HCT116 (cell line): ENCODE data around the gene PFKFB3. TPM values are rescaled to one million over a fixed set of nuclear protein-coding genes. Genes with fewer than 3 reads are reported as not detected.

ENCODE experiments used
- ATAC-seq: fragments of 200-7000 bp; cut with Tn5 transposase; 2 replicates; pipeline ENCODE4 v1.9.1; 2020; ENCODE audit warnings: mild to moderate bottlenecking, moderate library complexity
- BruUV-seq: library from RNA; stranded (reverse); fragments of 400-500 nt; replicated peaks from 2 replicates; lab custom pipeline; 2021; lab: Mats Ljungman, UMichigan
- CTCF ChIA-PET: fragments of 300-600 bp; sonication (Branson Sonifier 250); formaldehyde crosslinking; loops from one replicate; lab custom pipeline; 2021; ENCODE audit warnings: antibody characterized with exemption; lab: Charles Lee
- POLR2A ChIA-PET: fragments of 300-600, 350-600 bp; sonication (Branson Sonifier 250); formaldehyde crosslinking; loops from one replicate; lab custom pipeline; 2021; ENCODE audit warnings: antibody characterized with exemption; lab: Charles Lee
- RAD21 ChIA-PET, 2 experiments: fragments of 300-600 bp; sonication (Branson Sonifier 250); formaldehyde crosslinking; loops; one replicate each; lab custom pipeline; 2023; ENCODE audit warnings: low total read pairs in 2 of 2; ENCODE audit not compliant: uncharacterized antibody in 2 of 2, unreplicated experiment in 2 of 2, low non-redundant PET in 1 of 2; lab: Charles Lee
- DNase-seq: peaks from one replicate; pipeline ENCODE4 v3.0.0-alpha.2; 2010; ENCODE audit warnings: low read depth, low spot score
- H2AFZ ChIP-seq: fragments of 200-600 bp; shearing (Covaris generic), sonication (generic); 2 replicates; pipeline ENCODE4 v1.6.1; 2017; ENCODE audit warnings: low read depth, mixed run types, mixed read lengths, antibody characterized with exemption, low read length; ENCODE audit not compliant: poor library complexity, severe bottlenecking
- H3K27ac ChIP-seq: 2 replicates; pipeline ENCODE4 v1.5.1; 2012; ENCODE audit warnings: low read depth, low read length
- H3K27me3 ChIP-seq: fragments of 200-600 bp; sonication (generic); 2 replicates; pipeline ENCODE4 v1.6.1; 2016; ENCODE audit warnings: mixed run types, low read length, mixed read lengths; ENCODE audit not compliant: insufficient read depth
- H3K36me3 ChIP-seq, 2 experiments: fragments of 200-500 bp in 1 of 2; fragments of 200-600 bp in 1 of 2; sonication (Bioruptor generic) in 1 of 2; sonication (generic) in 1 of 2; 2 replicates each; pipeline versions ENCODE4 v1.5.1 to v1.6.1; 2014 to 2016; ENCODE audit warnings: low read length in 2 of 2, inconsistent platforms in 1 of 2, mixed read lengths in 1 of 2, mixed run types in 1 of 2; ENCODE audit not compliant: insufficient read depth in 2 of 2, control insufficient read depth in 1 of 2
- H3K4me1 ChIP-seq, 2 experiments: fragments of 200-600 bp in 1 of 2; sonication (generic) in 1 of 2; 2 replicates each; pipeline versions ENCODE4 v1.5.1 to v1.6.1; 2012 to 2017; ENCODE audit warnings: low read length in 2 of 2, inconsistent platforms in 1 of 2, mild to moderate bottlenecking in 1 of 2, mixed read lengths in 1 of 2, mixed run types in 1 of 2, moderate library complexity in 1 of 2; ENCODE audit not compliant: insufficient read depth in 2 of 2, control insufficient read depth in 1 of 2
- H3K4me2 ChIP-seq: fragments of 200-600 bp; sonication (generic); 2 replicates; pipeline ENCODE4 v1.6.1; 2017; ENCODE audit warnings: mixed run types, low read length, mixed read lengths
- H3K4me3 ChIP-seq, 2 experiments: fragments of 200-600 bp in 1 of 2; sonication (generic) in 1 of 2; replicated peaks in 1 of 2; 2 replicates each; pipeline ENCODE4 v1.5.1; 2011 to 2016; ENCODE audit warnings: low read length in 2 of 2, control low read depth in 1 of 2, low read depth in 1 of 2, mild to moderate bottlenecking in 1 of 2, mixed read lengths in 1 of 2, mixed run types in 1 of 2
- H3K79me2 ChIP-seq: fragments of 200-600 bp; sonication (generic); 2 replicates; pipeline ENCODE4 v1.6.1; 2017; ENCODE audit warnings: mild to moderate bottlenecking, mixed run types, low read length, moderate library complexity, mixed read lengths; ENCODE audit not compliant: insufficient read depth
- H3K9ac ChIP-seq: fragments of 200-600 bp; sonication (generic); 2 replicates; pipeline ENCODE4 v1.6.1; 2016; ENCODE audit warnings: low read length, mixed read lengths
- H3K9me2 ChIP-seq: fragments of 200-600 bp; sonication (generic), shearing (Covaris generic); 2 replicates; pipeline ENCODE4 v1.6.1; 2017; ENCODE audit warnings: mixed run types, mild to moderate bottlenecking, moderate library complexity; ENCODE audit not compliant: insufficient read depth
- H3K9me3 ChIP-seq, 2 experiments: fragments of 200-500 bp in 1 of 2; fragments of 200-600 bp in 1 of 2; sonication (Bioruptor generic) in 1 of 2; sonication (generic) in 1 of 2; 2 replicates each; pipeline ENCODE4 v1.6.1; 2014 to 2017; ENCODE audit warnings: low read length in 2 of 2, mixed read lengths in 2 of 2, inconsistent platforms in 1 of 2, low read depth in 1 of 2, mild to moderate bottlenecking in 1 of 2, mixed run types in 1 of 2, moderate library complexity in 1 of 2; ENCODE audit not compliant: control insufficient read depth in 1 of 2, insufficient read depth in 1 of 2
- H4K20me1 ChIP-seq: fragments of 200-600 bp; sonication (generic), shearing (Covaris generic); 2 replicates; pipeline ENCODE4 v1.6.1; 2017; ENCODE audit warnings: mixed run types, mild to moderate bottlenecking, moderate library complexity; ENCODE audit not compliant: insufficient read depth
- CEBPB ChIP-seq: IDR thresholded peaks from 2 replicates; pipeline ENCODE4 v1.6.1; 2012; ENCODE audit warnings: low read depth
- EGR1 ChIP-seq: IDR thresholded peaks from 2 replicates; pipeline ENCODE4 v1.6.1; 2012; ENCODE audit warnings: low read depth
- ELF1 ChIP-seq: IDR thresholded peaks from 2 replicates; pipeline ENCODE4 v1.6.1; 2012; ENCODE audit warnings: low read depth, borderline replicate concordance
- EZH2 ChIP-seq: fragments of 200-600 bp; sonication (generic); IDR thresholded peaks from 2 replicates; pipeline ENCODE4 v1.6.1; 2017; ENCODE audit warnings: antibody characterized with exemption, mixed run types
- EZH2phosphoT487 ChIP-seq: fragments of 200-600 bp; IDR thresholded peaks from 2 replicates; pipeline ENCODE4 v1.6.1; 2018; ENCODE audit warnings: antibody characterized with exemption, borderline replicate concordance
- FOSL1 ChIP-seq: IDR thresholded peaks from 2 replicates; pipeline ENCODE4 v1.6.1; 2012; ENCODE audit warnings: low read depth
- JUND ChIP-seq: IDR thresholded peaks from 2 replicates; pipeline ENCODE4 v1.6.1; 2012
- POLR2A ChIP-seq: IDR thresholded peaks from 2 replicates; pipeline ENCODE4 v1.7.0; 2011; ENCODE audit warnings: borderline replicate concordance; ENCODE audit not compliant: insufficient read depth, insufficient read length; ENCODE audit errors: extremely low read depth
- POLR2AphosphoS5 ChIP-seq: IDR thresholded peaks from 2 replicates; pipeline ENCODE4 v1.6.1; 2011; ENCODE audit warnings: mild to moderate bottlenecking, low read depth, low read length, moderate library complexity
- RAD21 ChIP-seq: IDR thresholded peaks from 2 replicates; pipeline ENCODE4 v1.6.1; 2012; ENCODE audit warnings: low read depth, mild to moderate bottlenecking
- SIN3A ChIP-seq: IDR thresholded peaks from 2 replicates; pipeline ENCODE4 v1.6.1; 2012; ENCODE audit warnings: low read depth
- SP1 ChIP-seq: IDR thresholded peaks from 2 replicates; pipeline ENCODE4 v1.6.1; 2012; ENCODE audit warnings: low read depth
- SRF ChIP-seq: IDR thresholded peaks from 2 replicates; pipeline ENCODE4 v1.6.1; 2012; ENCODE audit warnings: low read depth
- TCF7L2 ChIP-seq: IDR thresholded peaks from 2 replicates; pipeline ENCODE4 v1.7.0; 2011; ENCODE audit warnings: borderline replicate concordance, inconsistent platforms; ENCODE audit not compliant: insufficient read depth, insufficient read length; ENCODE audit errors: extremely low read depth
- ZFX ChIP-seq: fragments of 450-650 bp; IDR thresholded peaks from 2 replicates; pipeline ENCODE4 v1.6.1; 2017
- intact Hi-C: fragments of 100-400 bp; cut with micrococcal nuclease; formaldehyde crosslinking; loops from 2 replicates; pipeline ENCODE4 v1.10.0; 2022
- total RNA-seq: library from RNA; stranded (reverse); gene quantifications from one replicate; pipeline ENCODE4 v1.2.1, GENCODE V29; 2021; ENCODE audit not compliant: unreplicated experiment
- TF ChIP-seq, protein P1 (sequence below): IDR thresholded peaks from 2 replicates; pipeline ENCODE4 v1.6.1; 2012
- TF ChIP-seq, protein P2 (sequence below): IDR thresholded peaks from 2 replicates; pipeline ENCODE4 v1.6.1; 2011; ENCODE audit warnings: mild to moderate bottlenecking, low read length, moderate library complexity; ENCODE audit not compliant: insufficient replicate concordance; ENCODE audit errors: extremely low read depth
- TF ChIP-seq, protein P3 (sequence below): IDR thresholded peaks from 2 replicates; pipeline ENCODE4 v1.6.1; 2012

PFKFB3 gene
- total RNA-seq, 1 experiment from 2014 or later: 50.8 TPM

DNA sequence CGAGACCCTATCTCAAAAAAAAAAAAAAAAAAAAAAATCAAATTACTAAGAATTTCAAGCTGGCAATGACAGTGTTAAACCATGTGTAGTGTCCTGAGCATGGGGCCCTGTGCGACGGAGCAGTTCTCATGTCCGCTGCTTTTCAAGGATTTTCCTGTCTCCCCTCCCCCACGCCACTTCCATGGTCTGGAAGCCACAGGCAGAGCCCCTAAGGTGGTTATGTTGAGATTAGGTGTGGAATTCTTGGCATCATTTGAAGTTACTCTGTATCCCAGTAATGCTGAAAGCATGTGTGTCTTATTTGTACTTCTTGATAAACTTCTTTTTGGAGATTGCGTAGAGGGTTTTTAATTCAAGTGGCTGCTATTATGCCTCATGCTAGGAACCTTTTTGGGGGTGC, 65.2 kb downstream of the PFKFB3 start:
- no peaks in the 10 kb centered on the region for H3K9me2 ChIP-seq
- H3K27me3 ChIP-seq: no peaks in the 10 kb centered on the region
- no peaks in the 10 kb centered on the region for H3K79me2 ChIP-seq
- ATAC-seq (no peak), DNase-seq (no peak)
- intact Hi-C loops: no loop called here
- ChIA-PET RAD21 (no interaction called here), CTCF (no interaction called here), POLR2A (no interaction called here)
- H2AFZ ChIP-seq: no peak overlapping the region
- H3K9me3 ChIP-seq: no peaks in the 10 kb centered on the region
- H3K36me3 ChIP-seq: no peaks in the 10 kb centered on the region
- no peaks in the 10 kb centered on the region for H3K4me1 ChIP-seq
- no peak for TF ChIP-seq EZH2phosphoT487
- TF ChIP-seq, protein P1, sequence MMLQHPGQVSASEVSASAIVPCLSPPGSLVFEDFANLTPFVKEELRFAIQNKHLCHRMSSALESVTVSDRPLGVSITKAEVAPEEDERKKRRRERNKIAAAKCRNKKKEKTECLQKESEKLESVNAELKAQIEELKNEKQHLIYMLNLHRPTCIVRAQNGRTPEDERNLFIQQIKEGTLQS: no peak
- TF ChIP-seq ZFX: no peak
- no peak for TF ChIP-seq ELF1
- no peak for TF ChIP-seq TCF7L2
- no peak for TF ChIP-seq EGR1
- TF ChIP-seq SRF: no peak
- H4K20me1 ChIP-seq: no peaks in the 10 kb centered on the region
- H3K4me2 ChIP-seq: no peak overlapping the region
- no peak overlapping the region for H3K4me3 ChIP-seq
- no TSS peak for BruUV-seq
- no peak overlapping the region for H3K27ac ChIP-seq
- H3K9ac ChIP-seq: no peak overlapping the region

DNA sequence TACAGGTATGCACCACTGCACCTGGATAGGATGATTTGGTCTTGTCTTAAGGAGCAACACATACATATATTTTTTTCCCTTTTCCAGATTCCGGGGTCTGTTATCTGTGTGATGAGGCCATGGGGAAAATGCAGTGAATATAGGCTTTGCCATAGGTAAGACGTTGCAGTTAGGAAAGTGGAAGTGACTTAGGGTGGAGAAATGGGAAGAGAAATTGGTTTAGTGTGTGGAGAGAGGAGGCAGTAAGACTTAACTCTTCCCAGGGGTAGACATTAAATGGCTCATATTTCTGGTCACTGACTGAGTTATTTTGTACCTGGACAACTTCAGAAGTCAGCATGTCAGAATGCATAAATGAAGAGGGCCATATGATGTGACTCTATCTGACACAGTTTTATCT, 66.7 kb downstream of the PFKFB3 start:
- H3K79me2 ChIP-seq: no peaks in the 10 kb centered on the region
- POLR2A ChIA-PET: no interaction called here
- intact Hi-C loops: no loop called here
- BruUV-seq: no TSS peak
- H2AFZ ChIP-seq: no peak overlapping the region
- H3K4me2 ChIP-seq: no peak overlapping the region
- RAD21 ChIA-PET: no interaction called here
- DNase-seq: no peak
- ATAC-seq: no peak
- no peak overlapping the region for H3K27ac ChIP-seq
- no peaks in the 10 kb centered on the region for H4K20me1 ChIP-seq
- no peaks in the 10 kb centered on the region for H3K9me3 ChIP-seq
- H3K9me2 ChIP-seq: no peaks in the 10 kb centered on the region
- no peak overlapping the region for H3K4me3 ChIP-seq
- no peak overlapping the region for H3K9ac ChIP-seq
- no peaks in the 10 kb centered on the region for H3K36me3 ChIP-seq
- no peaks in the 10 kb centered on the region for H3K27me3 ChIP-seq
- H3K4me1 ChIP-seq: peaks cover 0 to under 1% of the 10 kb centered on the region in 2 experiments; a peak in 1 of 4 replicates
- CTCF ChIA-PET: no interaction called here
- TF ChIP-seq SRF: no peak
- TF ChIP-seq, protein P2, sequence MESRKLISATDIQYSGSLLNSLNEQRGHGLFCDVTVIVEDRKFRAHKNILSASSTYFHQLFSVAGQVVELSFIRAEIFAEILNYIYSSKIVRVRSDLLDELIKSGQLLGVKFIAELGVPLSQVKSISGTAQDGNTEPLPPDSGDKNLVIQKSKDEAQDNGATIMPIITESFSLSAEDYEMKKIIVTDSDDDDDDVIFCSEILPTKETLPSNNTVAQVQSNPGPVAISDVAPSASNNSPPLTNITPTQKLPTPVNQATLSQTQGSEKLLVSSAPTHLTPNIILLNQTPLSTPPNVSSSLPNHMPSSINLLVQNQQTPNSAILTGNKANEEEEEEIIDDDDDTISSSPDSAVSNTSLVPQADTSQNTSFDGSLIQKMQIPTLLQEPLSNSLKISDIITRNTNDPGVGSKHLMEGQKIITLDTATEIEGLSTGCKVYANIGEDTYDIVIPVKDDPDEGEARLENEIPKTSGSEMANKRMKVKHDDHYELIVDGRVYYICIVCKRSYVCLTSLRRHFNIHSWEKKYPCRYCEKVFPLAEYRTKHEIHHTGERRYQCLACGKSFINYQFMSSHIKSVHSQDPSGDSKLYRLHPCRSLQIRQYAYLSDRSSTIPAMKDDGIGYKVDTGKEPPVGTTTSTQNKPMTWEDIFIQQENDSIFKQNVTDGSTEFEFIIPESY: no peak
- TF ChIP-seq TCF7L2: no peak
- no peak for TF ChIP-seq ELF1
- no peak for TF ChIP-seq SP1
- TF ChIP-seq FOSL1: no peak
- no peak for TF ChIP-seq SIN3A
- TF ChIP-seq POLR2AphosphoS5: no peak
- TF ChIP-seq, protein P3, sequence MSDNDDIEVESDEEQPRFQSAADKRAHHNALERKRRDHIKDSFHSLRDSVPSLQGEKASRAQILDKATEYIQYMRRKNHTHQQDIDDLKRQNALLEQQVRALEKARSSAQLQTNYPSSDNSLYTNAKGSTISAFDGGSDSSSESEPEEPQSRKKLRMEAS: no peak
- no peak for TF ChIP-seq CEBPB
- TF ChIP-seq ZFX: no peak
- no peak for TF ChIP-seq JUND
- TF ChIP-seq, protein P1: no peak
- TF ChIP-seq EZH2: no peak
- no peak for TF ChIP-seq EGR1
- no peak for TF ChIP-seq POLR2A
- TF ChIP-seq RAD21: no peak
